ENCODE measurements around the gene CLHC1. TPM values are rescaled to one million over a fixed set of nuclear protein-coding genes. Genes with fewer than 3 reads are reported as not detected.

Gene CLHC1
- total and polyA plus RNA-seq, 2 experiments from 2014 or later: 19.7 to 27.0 TPM

DNA sequence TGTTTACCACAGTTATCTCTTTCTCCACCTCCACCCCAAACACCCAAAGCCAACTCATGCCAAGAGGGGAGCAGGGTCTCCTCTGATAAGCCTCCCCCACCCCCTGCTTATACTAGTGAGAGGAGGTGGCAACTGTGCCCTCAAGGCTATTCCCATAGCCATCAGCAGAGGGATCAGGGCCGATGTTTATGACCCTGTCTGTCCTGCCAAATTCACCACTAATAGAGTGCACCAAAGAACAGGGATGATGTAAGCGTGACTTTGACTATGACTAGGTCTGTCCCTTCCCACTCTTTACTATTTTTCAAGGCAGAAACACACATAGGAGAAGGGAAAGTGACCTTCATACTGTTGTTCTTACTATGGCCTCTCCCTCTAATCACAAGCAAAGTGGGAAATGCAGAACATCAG is 74.6 kb downstream of the CLHC1 start:
- H3K9me3 ChIP-seq (ENCODE audit: low read depth): no peaks in the 10 kb centered on the region
- no peak overlapping the region for H3K27ac ChIP-seq
- no peak for TF ChIP-seq CTCF (IDR thresholded peaks at IDR 0.05; ENCODE audit: low read depth, low read length)
- H3K4me3 ChIP-seq: no peak overlapping the region
- DNase-seq (ENCODE audit: low read depth in 1 of 2, low spot score in 1 of 2): no peak
- H3K27me3 ChIP-seq: no peaks in the 10 kb centered on the region
- H3K4me1 ChIP-seq (ENCODE audit: low read depth): peaks cover 38% of the 10 kb centered on the region
- H3K36me3 ChIP-seq: no peaks in the 10 kb centered on the region

DNA sequence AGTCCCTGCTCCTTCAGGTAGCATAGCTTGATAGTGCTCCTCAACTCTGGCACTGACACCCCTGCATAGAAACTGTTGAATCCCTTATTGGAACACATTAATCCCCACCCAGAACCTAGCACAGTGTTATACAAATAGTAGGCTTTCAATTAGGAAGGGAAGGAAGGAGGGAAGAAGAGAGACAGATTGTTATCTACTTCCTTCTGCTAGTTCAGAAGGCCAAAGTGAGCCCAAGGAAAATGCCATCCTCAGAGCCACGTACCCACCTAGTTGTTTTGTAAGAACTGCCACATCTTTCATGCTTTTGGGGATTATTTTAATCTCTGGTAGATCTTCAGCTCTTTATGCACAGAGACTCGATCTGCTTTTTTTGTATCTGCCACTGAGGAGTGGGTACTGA is 75.1 kb downstream of the CLHC1 start:
- H3K36me3 ChIP-seq: no peaks in the 10 kb centered on the region

GRCh38 chr2:55156326-55156725 is 75.8 kb downstream of the CLHC1 start:
- peak in 1 of 2 donors; percentile 61 for DNase-seq (ENCODE audit: low read depth in 1 of 2, low spot score in 1 of 2)
- TF ChIP-seq CTCF (IDR thresholded peaks at IDR 0.05; ENCODE audit: low read depth, low read length): no peak

More for the DNA sequence above, 75.1 kb downstream of the CLHC1 start:
- Histone ChIP-seq H3K27ac (peak overlapping the region; percentile 75), H3K9me3 (ENCODE audit: low read depth) (no peaks in the 10 kb centered on the region), H3K27me3 (no peaks in the 10 kb centered on the region), H3K4me3 (no peak overlapping the region), H3K4me1 (ENCODE audit: low read depth) (peaks cover 36% of the 10 kb centered on the region)
- no peak for DNase-seq (ENCODE audit: low read depth in 1 of 2, low spot score in 1 of 2)
- TF ChIP-seq CTCF (IDR thresholded peaks at IDR 0.05; ENCODE audit: low read depth, low read length): no peak

GRCh38 chr2:55155764-55156281 is 76.3 kb downstream of the CLHC1 start:
- DNase-seq (ENCODE audit: low read depth in 1 of 2, low spot score in 1 of 2): peak in 1 of 2 donors; percentile 73
- Histone ChIP-seq H3K4me3 (no peak overlapping the region), H3K4me1 (ENCODE audit: low read depth) (peaks cover 36% of the 10 kb centered on the region), H3K27me3 (no peaks in the 10 kb centered on the region), H3K36me3 (no peaks in the 10 kb centered on the region), H3K27ac (peak overlapping the region; percentile 75), H3K9me3 (ENCODE audit: low read depth) (no peaks in the 10 kb centered on the region)
- TF ChIP-seq CTCF (IDR thresholded peaks at IDR 0.05; ENCODE audit: low read depth, low read length): no peak

More at GRCh38 chr2:55156326-55156725, 75.8 kb downstream of the CLHC1 start:
- H3K9me3 ChIP-seq (ENCODE audit: low read depth): no peaks in the 10 kb centered on the region
- H3K4me3 ChIP-seq: no peak overlapping the region
- peak overlapping the region; percentile 75 for H3K27ac ChIP-seq
- H3K36me3 ChIP-seq: no peaks in the 10 kb centered on the region
- H3K27me3 ChIP-seq: no peaks in the 10 kb centered on the region
- peaks cover 36% of the 10 kb centered on the region for H3K4me1 ChIP-seq (ENCODE audit: low read depth)

GRCh38 chr2:55155206-55155605 is 76.9 kb downstream of the CLHC1 start:
- H3K27ac ChIP-seq: no peak overlapping the region
- no peak for DNase-seq (ENCODE audit: low read depth in 1 of 2, low spot score in 1 of 2)
- H3K36me3 ChIP-seq: no peaks in the 10 kb centered on the region
- H3K27me3 ChIP-seq: no peaks in the 10 kb centered on the region
- H3K9me3 ChIP-seq (ENCODE audit: low read depth): no peaks in the 10 kb centered on the region
- H3K4me3 ChIP-seq: no peak overlapping the region
- no peak for TF ChIP-seq CTCF (IDR thresholded peaks at IDR 0.05; ENCODE audit: low read depth, low read length)
- H3K4me1 ChIP-seq (ENCODE audit: low read depth): peaks cover 36% of the 10 kb centered on the region

All from cardiac muscle cell (in vitro differentiated cells and primary cell).